CD14-positive monocyte (primary cell): Measurements from ENCODE around the gene CLEC17A. TPM values are rescaled to one million over a fixed set of nuclear protein-coding genes. Genes with fewer than 3 reads are reported as not detected.

Source experiments
- DNase-seq, 3 donors: peaks; one replicate each; pipeline ENCODE4 v3.0.0-alpha.2; 2011 to 2022
- H2AFZ ChIP-seq: 2 replicates; pipeline ENCODE4 v1.6.0; 2012; ENCODE audit warnings: mild to moderate bottlenecking, low read depth, low read length, inconsistent platforms; ENCODE audit not compliant: insufficient read depth, poor library complexity, severe bottlenecking
- H3K27ac ChIP-seq, 2 donors: 1 replicate in 1 of 2; 2 replicates in 1 of 2; pipeline ENCODE4 v1.5.1; 2012 to 2013; ENCODE audit warnings: low read length in 2 of 2, control low read depth in 1 of 2, inconsistent platforms in 1 of 2, low read depth in 1 of 2, mild to moderate bottlenecking in 1 of 2
- H3K27me3 ChIP-seq, 2 donors: one replicate each; pipeline versions ENCODE4 v1.6.0 to v1.6.1; 2011 to 2013; ENCODE audit warnings: low read length in 2 of 2; ENCODE audit not compliant: control insufficient read depth in 2 of 2, insufficient read depth in 2 of 2
- H3K36me3 ChIP-seq, 2 donors: replicated peaks in 1 of 2; 1 replicate in 1 of 2; 2 replicates in 1 of 2; pipeline versions ENCODE4 v1.5.1 to v1.6.1; 2012 to 2013; ENCODE audit warnings: low read length in 2 of 2, control low read depth in 1 of 2, inconsistent platforms in 1 of 2, mild to moderate bottlenecking in 1 of 2; ENCODE audit not compliant: insufficient read depth in 2 of 2, control insufficient read depth in 1 of 2
- H3K4me1 ChIP-seq, 2 donors: 1 replicate in 1 of 2; 2 replicates in 1 of 2; pipeline versions ENCODE4 v1.5.1 to v1.6.1; 2012 to 2013; ENCODE audit warnings: low read length in 2 of 2, control low read depth in 1 of 2, inconsistent platforms in 1 of 2, mild to moderate bottlenecking in 1 of 2, moderate library complexity in 1 of 2; ENCODE audit not compliant: insufficient read depth in 2 of 2, control insufficient read depth in 1 of 2
- H3K4me2 ChIP-seq: replicated peaks from 2 replicates; pipeline ENCODE3; 2012; ENCODE audit warnings: low read length, moderate library complexity, mild to moderate bottlenecking; ENCODE audit not compliant: poor library complexity, severe bottlenecking; ENCODE audit errors: extremely low read depth
- H3K4me3 ChIP-seq, 3 experiments: fragments of 200-600 bp in 1 of 3; sonication (generic) in 1 of 3; replicated peaks in 1 of 3; 1 replicate in 2 of 3; 2 replicates in 1 of 3; pipeline ENCODE4 v1.5.1; 2011 to 2013; ENCODE audit warnings: low read length in 3 of 3, mild to moderate bottlenecking in 3 of 3, control low read depth in 2 of 3, low read depth in 2 of 3, inconsistent platforms in 1 of 3, moderate library complexity in 1 of 3
- H3K79me2 ChIP-seq: 2 replicates; pipeline ENCODE4 v1.6.0; 2012; ENCODE audit warnings: mild to moderate bottlenecking, control low read depth, inconsistent platforms, low read length, moderate library complexity; ENCODE audit not compliant: insufficient read depth
- H3K9ac ChIP-seq: 2 replicates; pipeline ENCODE4 v1.6.0; 2017; ENCODE audit warnings: low read length, mild to moderate bottlenecking; ENCODE audit not compliant: insufficient read depth, poor library complexity, severe bottlenecking
- H3K9me3 ChIP-seq, 2 donors: replicated peaks in 1 of 2; 1 replicate in 1 of 2; 2 replicates in 1 of 2; pipeline versions ENCODE4 v1.5.1 to v1.6.1; 2012 to 2013; ENCODE audit warnings: low read length in 2 of 2, control low read depth in 1 of 2; ENCODE audit not compliant: control insufficient read depth in 1 of 2, insufficient read depth in 1 of 2
- H4K20me1 ChIP-seq: 2 replicates; pipeline ENCODE4 v1.6.0; 2012; ENCODE audit warnings: mild to moderate bottlenecking, low read length, control low read depth, moderate library complexity; ENCODE audit not compliant: insufficient read depth
- H3K27ac Mint-ChIP-seq, 7 donors: one replicate each; pipeline ENCODE4 v1.8.0; 2020; ENCODE audit warnings: mild to moderate bottlenecking in 7 of 7, mixed read lengths in 7 of 7, moderate library complexity in 6 of 7, inconsistent platforms in 2 of 7
- H3K27me3 Mint-ChIP-seq, 3 donors: one replicate each; pipeline ENCODE4 v1.8.0; 2021 to 2022; ENCODE audit warnings: low read depth in 3 of 3, mild to moderate bottlenecking in 3 of 3, mixed read lengths in 3 of 3, moderate library complexity in 3 of 3, inconsistent platforms in 1 of 3
- H3K36me3 Mint-ChIP-seq, 2 donors: one replicate each; pipeline ENCODE4 v1.8.0; 2020; ENCODE audit warnings: mixed read lengths in 2 of 2, inconsistent platforms in 1 of 2, mild to moderate bottlenecking in 1 of 2
- H3K4me1 Mint-ChIP-seq: one replicate; pipeline ENCODE4 v1.8.0; 2020; ENCODE audit warnings: mild to moderate bottlenecking, mixed read lengths
- H3K4me3 Mint-ChIP-seq, 2 donors: one replicate each; pipeline ENCODE4 v1.8.0; 2020; ENCODE audit warnings: mild to moderate bottlenecking in 2 of 2, mixed read lengths in 2 of 2, moderate library complexity in 1 of 2
- H3K9me3 Mint-ChIP-seq, 7 donors: one replicate each; pipeline ENCODE4 v1.8.0; 2020 to 2022; ENCODE audit warnings: mixed read lengths in 7 of 7, mild to moderate bottlenecking in 6 of 7, moderate library complexity in 6 of 7, inconsistent platforms in 2 of 7
- WGBS: methylation state at CpG from one replicate; pipeline ENCODE4 v1.1.5; 2013; ENCODE audit warnings: missing lambda C conversion rate; ENCODE audit not compliant: insufficient coverage; 5-methylcytosine and 5-hydroxymethylcytosine counted together
- intact Hi-C, 2 donors: fragments of 100-400 bp; cut with micrococcal nuclease; formaldehyde crosslinking; loops; one replicate each; pipeline versions ENCODE4 v1.15.0 to v1.15.1; 2023
- polyA plus RNA-seq, 3 donors: library from polyadenylated mRNA; depleted of rRNA in 1 of 3; unstranded in 2 of 3; stranded (reverse) in 1 of 3; fragments of 300-500 nt in 2 of 3; fragments of >200 nt in 1 of 3; fragmentation: Illumina TruSeq in 2 of 3; gene quantifications; 1 replicate in 2 of 3; 2 replicates in 1 of 3; pipeline ENCODE4 v1.2.3, GENCODE V29; 2012 to 2021
- TF ChIP-seq, protein P1 (sequence below): fragments of 200-600 bp; IDR thresholded peaks from one replicate; pipeline ENCODE4 v1.8.0; 2022; ENCODE audit warnings: antibody characterized with exemption, mild to moderate bottlenecking

CLEC17A gene
- polyA plus RNA-seq, 3 donors = 0.62 to 3.4 (median 2.6) TPM

GRCh38 chr19:14654786-14655560, 72.1 kb downstream of the CLEC17A start:
- Histone ChIP-seq H3K4me1 (peaks cover 9 to 12% of the 10 kb centered on the region in 2 donors), H3K27ac (no peak overlapping the region), H3K4me3 (no peak overlapping the region), H3K9ac (no peak overlapping the region), H3K36me3 (peaks cover 0 to 17% of the 10 kb centered on the region in 2 donors), H2AFZ (no peak overlapping the region), H3K79me2 (no peaks in the 10 kb centered on the region), H3K27me3 (no peaks in the 10 kb centered on the region), H3K4me2 (no peak overlapping the region), H3K9me3 (no peaks in the 10 kb centered on the region), H4K20me1 (no peaks in the 10 kb centered on the region)
- peak overlapping the region in 4 of 7 donors; percentile 50 to 86 (median 70) for H3K27ac Mint-ChIP-seq
- DNase-seq = peak; percentile 25 to 59 (median 58)
- H3K4me1 Mint-ChIP-seq = peaks cover 13% of the 10 kb centered on the region
- H3K9me3 Mint-ChIP-seq = peaks cover 0 to 7% (median 0%) of the 10 kb centered on the region in 7 donors
- TF ChIP-seq, protein P1, sequence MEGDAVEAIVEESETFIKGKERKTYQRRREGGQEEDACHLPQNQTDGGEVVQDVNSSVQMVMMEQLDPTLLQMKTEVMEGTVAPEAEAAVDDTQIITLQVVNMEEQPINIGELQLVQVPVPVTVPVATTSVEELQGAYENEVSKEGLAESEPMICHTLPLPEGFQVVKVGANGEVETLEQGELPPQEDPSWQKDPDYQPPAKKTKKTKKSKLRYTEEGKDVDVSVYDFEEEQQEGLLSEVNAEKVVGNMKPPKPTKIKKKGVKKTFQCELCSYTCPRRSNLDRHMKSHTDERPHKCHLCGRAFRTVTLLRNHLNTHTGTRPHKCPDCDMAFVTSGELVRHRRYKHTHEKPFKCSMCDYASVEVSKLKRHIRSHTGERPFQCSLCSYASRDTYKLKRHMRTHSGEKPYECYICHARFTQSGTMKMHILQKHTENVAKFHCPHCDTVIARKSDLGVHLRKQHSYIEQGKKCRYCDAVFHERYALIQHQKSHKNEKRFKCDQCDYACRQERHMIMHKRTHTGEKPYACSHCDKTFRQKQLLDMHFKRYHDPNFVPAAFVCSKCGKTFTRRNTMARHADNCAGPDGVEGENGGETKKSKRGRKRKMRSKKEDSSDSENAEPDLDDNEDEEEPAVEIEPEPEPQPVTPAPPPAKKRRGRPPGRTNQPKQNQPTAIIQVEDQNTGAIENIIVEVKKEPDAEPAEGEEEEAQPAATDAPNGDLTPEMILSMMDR = no peak
- peaks cover 25 to 72% of the 10 kb centered on the region in 2 donors for H3K36me3 Mint-ChIP-seq
- intact Hi-C loops = no loop called here
- H3K27me3 Mint-ChIP-seq = peaks cover 9 to 17% (median 16%) of the 10 kb centered on the region in 3 donors
- no peak overlapping the region for H3K4me3 Mint-ChIP-seq
- 74% methylated on average over 3 of the region's 7 CpGs for WGBS

- Mint-ChIP-seq H3K4me3 (no peak overlapping the region), H3K27me3 (peaks cover 3 to 10% (median 8%) of the 10 kb centered on the region in 3 donors), H3K27ac (peak overlapping the region in 5 of 7 donors; percentile 23 to 86 (median 72)), H3K9me3 (peaks cover 0 to 7% (median 0%) of the 10 kb centered on the region in 7 donors), H3K36me3 (peaks cover 22 to 72% of the 10 kb centered on the region in 2 donors), H3K4me1 (peaks cover 19% of the 10 kb centered on the region)
- no peaks in the 10 kb centered on the region for H3K27me3 ChIP-seq
- WGBS = 82% methylated on average over 5 of the region's 11 CpGs
- H2AFZ ChIP-seq = no peak overlapping the region
- H3K36me3 ChIP-seq = peaks cover 0 to 13% of the 10 kb centered on the region in 2 donors
- no peak overlapping the region for H3K9ac ChIP-seq
- DNase-seq = peak; percentile 51 to 64 (median 58)
- H3K4me1 ChIP-seq = peaks cover 16 to 19% of the 10 kb centered on the region in 2 donors
- no peaks in the 10 kb centered on the region for H4K20me1 ChIP-seq
- TF ChIP-seq, protein P1 = no peak
- H3K9me3 ChIP-seq = no peaks in the 10 kb centered on the region
- peak overlapping the region in 1 of 2 donors; percentile 11 for H3K27ac ChIP-seq
- no peak overlapping the region for H3K4me2 ChIP-seq
- H3K4me3 ChIP-seq = no peak overlapping the region
- intact Hi-C loops = no loop called here
- H3K79me2 ChIP-seq = no peaks in the 10 kb centered on the region
Measured at GRCh38 chr19:14655726-14656125, 72.8 kb downstream of the CLEC17A start.
